GM19438 (cell line): ENCODE results near the gene SH2D3C.
A peak's percentile ranks its signal among the peaks of the same experiment; 100 is the strongest.
"Not testable (repeated sequence)": the region's sequence is repeated elsewhere in the genome, so short reads cannot be mapped to it uniquely, and the experiment has no call there.

Experiments used
- ATAC-seq: cut with Tn5 transposase; IDR thresholded peaks from one replicate; pipeline ENCODE4 v1.9.1; 2021; ENCODE audit warnings: low read depth; ENCODE audit not compliant: unreplicated experiment

The SH2D3C gene

GRCh38 chr9:127785933-127786772 is 7.7 kb upstream of the SH2D3C start, which contains the start of gene CDK9:
Gene CDK9, plus strand, starts transcription at chr9:127786034. Its CDS starts 115 bp downstream, at chr9:127786149.
- peak; percentile 47 for ATAC-seq

DNA sequence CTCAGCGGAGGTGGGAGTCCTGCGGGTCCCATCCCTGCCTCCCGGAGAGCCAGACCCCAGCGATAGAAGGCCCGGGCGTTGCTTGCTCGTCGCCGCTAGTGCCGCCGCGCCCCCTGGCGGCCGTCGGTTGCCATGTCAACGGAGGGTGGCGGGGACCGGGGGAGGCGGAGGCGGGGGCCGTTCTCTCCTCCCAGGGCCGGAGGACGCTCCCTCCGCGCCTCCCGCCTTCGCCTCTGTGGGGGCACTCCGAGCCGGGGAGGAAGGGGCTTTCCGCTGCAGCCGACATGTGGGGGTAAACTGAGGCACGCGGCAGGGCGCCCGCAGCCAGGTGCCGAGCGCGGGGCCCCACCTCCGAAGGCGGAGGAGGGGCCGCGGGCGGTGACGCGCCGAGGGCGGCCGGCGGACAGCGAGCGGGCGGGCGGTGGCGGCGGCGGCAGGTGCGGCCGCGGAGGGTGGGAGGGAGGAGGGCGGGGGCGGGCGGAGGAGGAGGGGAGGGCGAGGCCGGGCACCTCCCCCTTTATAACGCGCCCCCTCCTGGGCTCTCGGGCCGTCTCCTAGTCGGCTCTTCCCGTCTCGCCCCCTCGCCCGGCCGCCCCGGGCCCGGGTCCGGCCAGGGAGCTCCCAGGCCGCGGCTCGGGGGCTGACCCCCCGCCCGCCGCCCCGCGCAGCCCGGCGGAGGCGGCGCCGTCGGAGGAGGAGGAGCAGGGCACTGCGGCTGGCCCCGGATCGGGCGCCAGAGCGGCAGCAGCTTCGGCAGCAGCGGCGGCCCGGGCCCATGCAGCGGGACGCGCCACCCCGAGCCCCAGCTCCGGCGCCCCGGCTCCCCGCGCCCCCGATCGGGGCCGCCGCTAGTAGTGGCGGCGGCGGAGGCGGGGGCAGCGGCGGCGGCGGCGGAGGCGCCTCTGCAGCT is 6.8 kb upstream of the SH2D3C start:
- peak; percentile 39 for ATAC-seq

- no peak for ATAC-seq
Measured at GRCh38 chr9:127783111-127784008, 4.9 kb upstream of the SH2D3C start.

DNA sequence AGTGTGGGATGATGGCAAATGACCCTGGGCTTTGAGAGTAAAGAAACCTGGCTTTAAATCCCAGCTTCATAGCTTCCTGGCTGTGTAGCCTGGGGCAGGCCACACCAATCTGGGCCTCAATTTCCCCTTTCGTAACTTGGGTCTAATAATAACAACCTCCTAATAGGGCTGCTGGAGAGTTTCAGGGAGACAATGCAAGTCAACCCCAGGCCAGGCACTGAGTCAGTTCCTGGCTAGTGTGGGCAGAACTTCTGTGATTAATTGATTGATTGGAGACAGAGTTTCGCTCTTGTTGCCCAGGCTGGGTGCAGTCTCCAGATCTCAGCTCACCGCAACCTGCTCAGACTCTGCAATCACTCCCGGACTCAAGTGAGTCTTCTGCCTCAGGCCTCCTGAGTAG is 3.3 kb upstream of the SH2D3C start:
- ATAC-seq, result no peak

- ATAC-seq, result not testable (repeated sequence)
Measured at GRCh38 chr9:127780909-127781308, 2.4 kb upstream of the SH2D3C start.

DNA sequence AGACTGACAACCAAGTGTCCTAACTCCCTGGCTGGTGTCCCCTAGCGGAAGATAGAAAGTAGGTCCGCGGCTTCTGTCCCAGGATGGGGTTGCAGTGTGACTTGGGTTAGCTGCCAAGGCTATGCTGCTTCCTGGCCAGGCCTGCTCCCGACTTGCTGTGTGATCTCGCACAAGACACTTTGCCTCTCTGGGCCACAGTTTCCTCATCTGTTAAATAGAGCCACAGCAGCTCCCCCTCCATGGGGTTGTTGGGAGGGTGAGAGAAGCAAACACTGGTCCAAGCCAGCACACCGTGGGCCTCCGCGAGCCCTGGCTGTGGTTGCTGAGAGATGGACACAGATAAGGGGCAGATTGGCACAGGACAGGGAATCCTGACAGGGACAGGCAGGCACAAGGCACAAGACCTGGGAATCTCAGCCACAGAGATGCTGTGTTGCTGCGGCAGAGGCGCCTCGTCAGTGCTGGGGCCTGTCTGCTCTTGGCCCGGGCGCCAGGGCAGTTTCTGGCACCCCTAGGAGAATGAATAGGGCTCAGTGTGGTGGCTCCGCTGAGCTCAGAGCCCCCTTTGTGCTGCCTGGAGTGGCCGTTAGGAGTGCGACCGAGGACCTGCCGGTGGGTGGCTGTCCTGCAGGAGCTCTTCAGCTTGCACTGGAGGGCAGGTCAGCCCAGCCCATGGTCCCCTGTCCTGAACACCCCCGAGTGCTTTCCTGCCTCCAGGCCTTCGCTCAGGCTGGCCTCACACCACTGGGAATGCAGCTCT is 1.8 kb upstream of the SH2D3C start:
- no peak for ATAC-seq

DNA sequence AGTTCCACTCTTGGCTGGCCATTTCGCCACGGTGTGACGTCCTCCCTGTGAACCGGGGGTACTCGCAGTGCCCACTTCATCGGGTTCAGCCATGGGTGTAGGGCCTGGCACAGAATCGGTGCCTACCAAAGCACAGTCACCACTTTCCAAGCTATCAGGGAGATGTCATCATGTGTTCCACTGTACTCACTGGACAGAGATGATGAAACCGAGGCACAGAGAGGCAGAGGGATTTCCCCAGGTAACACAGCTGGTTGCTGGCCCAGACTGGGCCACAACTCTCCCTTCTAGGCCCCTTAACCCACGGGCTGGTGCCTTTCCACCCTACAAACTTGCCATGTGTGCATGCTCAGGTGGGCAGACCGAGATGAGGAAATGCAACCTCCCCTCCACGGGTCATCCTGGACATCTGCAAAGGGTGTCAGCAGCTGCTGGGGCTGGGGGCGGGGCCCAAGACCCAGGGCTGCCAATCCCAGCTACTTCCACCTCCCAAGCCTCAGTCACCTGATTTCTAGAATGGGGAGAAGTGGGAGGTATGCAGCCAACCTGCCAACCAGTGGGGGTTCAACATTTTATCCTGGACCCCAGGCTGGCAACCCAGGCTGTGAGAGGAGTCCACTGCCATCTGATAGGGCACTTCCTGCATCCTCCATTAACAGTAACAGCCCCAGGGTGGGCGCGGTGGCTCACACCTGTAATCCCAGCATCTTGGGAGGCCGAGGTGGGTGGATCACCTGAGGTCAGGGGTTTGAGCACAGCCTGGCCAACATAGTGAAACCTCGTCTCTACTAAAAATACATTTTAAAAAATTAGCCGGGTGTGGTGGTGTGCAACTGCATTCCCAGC is 893 bp upstream of the SH2D3C start:
- ATAC-seq, result peak; percentile 32

GRCh38 chr9:127777368-127777980 is 992 bp downstream of the SH2D3C start:
- no peak for ATAC-seq

GRCh38 chr9:127776924-127777289 is 1.6 kb downstream of the SH2D3C start:
- ATAC-seq, result no peak

DNA sequence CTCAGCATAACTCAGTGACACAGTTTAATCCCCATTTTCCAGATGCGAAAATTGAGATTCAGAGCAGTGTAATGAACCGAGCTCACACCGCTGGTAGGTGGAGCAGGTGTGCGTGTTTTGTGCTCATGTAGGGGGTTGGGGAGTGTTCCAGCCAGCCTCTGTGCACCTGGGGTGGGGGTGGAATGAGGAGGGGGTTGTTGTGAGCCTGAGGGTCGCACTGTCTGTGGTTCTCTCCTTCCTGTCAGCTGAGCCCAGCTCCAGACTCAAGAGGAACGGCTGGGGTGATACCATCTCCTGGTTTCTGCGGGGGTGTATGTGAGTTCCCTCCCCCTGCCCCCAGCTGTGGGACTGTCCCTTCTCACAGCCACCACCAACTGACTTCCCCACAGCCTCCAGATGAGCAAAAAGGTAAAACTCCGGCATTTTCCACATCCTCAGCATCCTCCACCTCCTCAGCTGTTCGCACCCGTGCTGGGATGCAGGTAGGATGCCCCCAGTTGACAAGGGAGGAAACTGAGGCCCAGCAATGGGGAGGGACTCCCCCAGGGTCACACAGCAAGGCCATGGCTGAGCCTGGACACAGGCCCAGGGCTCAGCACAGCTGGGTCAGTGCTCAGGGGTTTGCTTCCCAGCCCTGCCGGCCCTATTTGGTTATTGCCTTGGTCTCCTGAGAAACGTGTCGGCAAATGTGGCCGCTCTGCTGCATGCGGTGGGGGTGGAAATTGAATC is 2.1 kb downstream of the SH2D3C start:
- ATAC-seq, result no peak

GRCh38 chr9:127773981-127774380 is 4.5 kb downstream of the SH2D3C start:
- no peak for ATAC-seq

DNA sequence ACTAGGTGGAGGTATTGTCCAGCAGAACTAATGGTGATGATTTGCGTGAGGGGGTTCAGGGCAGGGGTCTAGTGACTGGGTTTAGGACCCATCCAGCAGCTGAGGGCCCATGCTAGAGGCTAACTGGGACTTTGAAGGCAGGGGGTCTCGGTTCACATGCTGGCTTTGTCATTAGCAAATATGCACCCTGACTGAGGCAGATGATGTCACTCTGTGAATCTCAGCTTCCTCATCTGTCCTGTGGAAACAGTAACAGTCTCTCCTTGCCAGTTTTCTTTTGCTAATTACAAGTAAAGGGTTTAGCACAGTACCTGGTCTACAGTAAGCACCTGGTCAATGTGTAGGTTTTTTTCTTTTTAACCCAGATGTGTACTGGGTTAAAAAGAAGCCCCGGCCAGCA is 5.2 kb downstream of the SH2D3C start:
- ATAC-seq, result no peak

GRCh38 chr9:127772603-127773002 is 5.9 kb downstream of the SH2D3C start:
- no peak for ATAC-seq

- ATAC-seq, result no peak
Measured at GRCh38 chr9:127771570-127772189, 6.8 kb downstream of the SH2D3C start.

- peak; percentile 88 for ATAC-seq
Measured at GRCh38 chr9:127770905-127771569, 7.4 kb downstream of the SH2D3C start.

DNA sequence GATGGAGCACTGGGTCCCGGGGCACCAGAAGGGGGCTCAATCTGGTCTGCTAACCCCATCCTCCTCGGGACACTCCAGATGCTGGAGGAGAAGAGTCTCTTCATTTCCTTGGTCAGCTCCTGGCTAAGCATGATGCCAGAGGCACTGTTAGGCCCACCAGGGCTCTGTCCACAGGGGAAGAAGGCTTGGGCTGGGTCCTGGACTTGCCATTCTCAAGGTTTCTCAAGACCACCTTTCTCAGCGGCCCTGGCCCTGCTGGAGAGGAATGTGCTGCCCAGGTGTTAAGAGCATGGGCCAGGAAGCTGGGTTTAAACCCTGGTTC is 7.9 kb downstream of the SH2D3C start:
- ATAC-seq, result no peak
